Caco-2 (cell line): ENCODE results near the gene NUP133. TPM values are rescaled to one million over a fixed set of nuclear protein-coding genes. Genes with fewer than 3 reads are reported as not detected.

ENCODE experiments used
- BruUV-seq: library from RNA; stranded (reverse); fragments of 400-500 nt; replicated peaks from 2 replicates; lab custom pipeline; 2021; lab: Mats Ljungman, UMichigan
- CTCF ChIA-PET: fragments of 300-600 bp; sonication (Branson Sonifier 250); formaldehyde crosslinking; loops from one replicate; lab custom pipeline; 2022; ENCODE audit warnings: antibody characterized with exemption; lab: Charles Lee
- POLR2A ChIA-PET: fragments of 300-600 bp; sonication (Branson Sonifier 250); formaldehyde crosslinking; loops from one replicate; lab custom pipeline; 2022; ENCODE audit warnings: antibody characterized with exemption; lab: Charles Lee
- DNase-seq, 2 experiments: peaks; one replicate each; pipeline versions ENCODE4 v3.0.0 to v3.0.0-alpha.2; 2020 to 2022
- H3K27me3 ChIP-seq: replicated peaks from 2 replicates; pipeline ENCODE4 v1.6.0; 2011; ENCODE audit warnings: low read length; ENCODE audit not compliant: control insufficient read depth, insufficient read depth
- H3K36me3 ChIP-seq: 2 replicates; pipeline ENCODE4 v1.5.1; 2011; ENCODE audit warnings: low read length; ENCODE audit not compliant: control insufficient read depth, insufficient read depth
- H3K4me1 ChIP-seq: fragments of 250-450 bp; sonication (Bioruptor Pico); 2 replicates; pipeline ENCODE4 v1.5.1; 2020; ENCODE audit warnings: mild to moderate bottlenecking
- H3K4me3 ChIP-seq: 2 replicates; pipeline ENCODE4 v1.5.1; 2011; ENCODE audit warnings: low read depth, mild to moderate bottlenecking, control low read depth, low read length
- H3K9me3 ChIP-seq: fragments of 250-450 bp; sonication (Bioruptor Pico); 2 replicates; pipeline ENCODE4 v1.5.1; 2020; ENCODE audit warnings: mild to moderate bottlenecking, moderate library complexity
- H3K27ac Mint-ChIP-seq: one replicate; pipeline ENCODE4 v1.8.0; 2022; ENCODE audit warnings: mixed read lengths; ENCODE audit not compliant: unreplicated experiment
- H3K27me3 Mint-ChIP-seq: one replicate; pipeline ENCODE4 v1.8.0; 2022; ENCODE audit warnings: mixed read lengths; ENCODE audit not compliant: insufficient read depth, unreplicated experiment
- H3K36me3 Mint-ChIP-seq: one replicate; pipeline ENCODE4 v1.8.0; 2022; ENCODE audit warnings: mild to moderate bottlenecking, mixed read lengths; ENCODE audit not compliant: insufficient read depth, unreplicated experiment
- H3K4me1 Mint-ChIP-seq: one replicate; pipeline ENCODE4 v1.8.0; 2022; ENCODE audit warnings: low read depth, mixed read lengths; ENCODE audit not compliant: unreplicated experiment
- H3K4me3 Mint-ChIP-seq: one replicate; pipeline ENCODE4 v1.8.0; 2022; ENCODE audit warnings: mild to moderate bottlenecking, moderate library complexity, mixed read lengths; ENCODE audit not compliant: unreplicated experiment
- H3K9me3 Mint-ChIP-seq: one replicate; pipeline ENCODE4 v1.8.0; 2022; ENCODE audit warnings: mixed read lengths; ENCODE audit not compliant: unreplicated experiment
- CTCF ChIP-seq, 2 experiments: fragments of 200-600 bp in 1 of 2; IDR thresholded peaks; 1 replicate in 1 of 2; 2 replicates in 1 of 2; pipeline versions ENCODE4 v1.5.1 to v1.8.0; 2011 to 2022; ENCODE audit warnings: antibody characterized with exemption in 1 of 2, control low read depth in 1 of 2, inconsistent platforms in 1 of 2, low read depth in 1 of 2, low read length in 1 of 2, mild to moderate bottlenecking in 1 of 2, moderate library complexity in 1 of 2; ENCODE audit not compliant: insufficient read depth in 1 of 2, severe bottlenecking in 1 of 2, unreplicated experiment in 1 of 2
- intact Hi-C: fragments of 100-400 bp; cut with micrococcal nuclease; formaldehyde crosslinking; loops from one replicate; pipeline ENCODE4 v1.10.0; 2022; ENCODE audit not compliant: unreplicated experiment
- total RNA-seq: library from RNA; stranded (reverse); gene quantifications from 2 replicates; pipeline ENCODE4 v1.2.3, GENCODE V29; 2022

Gene NUP133
- total RNA-seq, 1 experiment from 2014 or later = 54.5 TPM

GRCh38 chr1:229412056-229412455, 96.1 kb downstream of the NUP133 start:
- ChIA-PET CTCF (no interaction called here), POLR2A (no interaction called here)
- Histone ChIP-seq H3K4me3 (no peak overlapping the region), H3K4me1 (peaks cover 15% of the 10 kb centered on the region), H3K9me3 (no peaks in the 10 kb centered on the region), H3K27me3 (no peaks in the 10 kb centered on the region), H3K36me3 (no peaks in the 10 kb centered on the region)
- no peak overlapping the region for H3K4me3 Mint-ChIP-seq
- peaks cover 3% of the 10 kb centered on the region for H3K27me3 Mint-ChIP-seq
- H3K9me3 Mint-ChIP-seq = no peaks in the 10 kb centered on the region
- peaks cover 14% of the 10 kb centered on the region for H3K4me1 Mint-ChIP-seq
- no peak overlapping the region for H3K27ac Mint-ChIP-seq
- no peak for DNase-seq
- intact Hi-C loops = no loop called here
- BruUV-seq = no TSS peak
- peaks cover 4% of the 10 kb centered on the region for H3K36me3 Mint-ChIP-seq
- no peak for TF ChIP-seq CTCF (IDR thresholded peaks at IDR 0.05; ENCODE audit: insufficient read depth in 1 of 2, low read depth in 1 of 2, low read length in 1 of 2, severe bottlenecking in 1 of 2, unreplicated experiment in 1 of 2)

GRCh38 chr1:229411434-229412055, 96.6 kb downstream of the NUP133 start:
- no TSS peak for BruUV-seq

GRCh38 chr1:229410692-229411433, 97.3 kb downstream of the NUP133 start:
- no TSS peak for BruUV-seq
- Mint-ChIP-seq H3K4me3 (no peak overlapping the region), H3K9me3 (no peaks in the 10 kb centered on the region), H3K36me3 (peaks cover 4% of the 10 kb centered on the region), H3K27me3 (peaks cover 3% of the 10 kb centered on the region), H3K27ac (no peak overlapping the region), H3K4me1 (peaks cover 14% of the 10 kb centered on the region)
- no peak overlapping the region for H3K4me3 ChIP-seq
- ChIA-PET CTCF (interaction anchor here (1.5 kb wide), 1 partner anchor 10 kb away, joined by 6 read pairs; no protein-coding TSS in a partner anchor), POLR2A (no interaction called here)
- DNase-seq = no peak
- H3K36me3 ChIP-seq = no peaks in the 10 kb centered on the region
- no peak for TF ChIP-seq CTCF (IDR thresholded peaks at IDR 0.05; ENCODE audit: insufficient read depth in 1 of 2, low read depth in 1 of 2, low read length in 1 of 2, severe bottlenecking in 1 of 2, unreplicated experiment in 1 of 2)
- intact Hi-C loops = no loop called here
- no peaks in the 10 kb centered on the region for H3K9me3 ChIP-seq
- H3K27me3 ChIP-seq = no peaks in the 10 kb centered on the region
- H3K4me1 ChIP-seq = peaks cover 15% of the 10 kb centered on the region

More at GRCh38 chr1:229411434-229412055, 96.6 kb downstream of the NUP133 start:
- Mint-ChIP-seq H3K36me3 (peaks cover 4% of the 10 kb centered on the region), H3K4me1 (peaks cover 14% of the 10 kb centered on the region), H3K4me3 (no peak overlapping the region), H3K27me3 (peaks cover 3% of the 10 kb centered on the region), H3K9me3 (no peaks in the 10 kb centered on the region), H3K27ac (no peak overlapping the region)
- Histone ChIP-seq H3K9me3 (no peaks in the 10 kb centered on the region), H3K36me3 (no peaks in the 10 kb centered on the region), H3K4me3 (no peak overlapping the region), H3K27me3 (no peaks in the 10 kb centered on the region), H3K4me1 (peaks cover 15% of the 10 kb centered on the region)
- no peak for TF ChIP-seq CTCF (IDR thresholded peaks at IDR 0.05; ENCODE audit: insufficient read depth in 1 of 2, low read depth in 1 of 2, low read length in 1 of 2, severe bottlenecking in 1 of 2, unreplicated experiment in 1 of 2)
- CTCF ChIA-PET = no interaction called here
- intact Hi-C loops = no loop called here
- DNase-seq = no peak
- POLR2A ChIA-PET = no interaction called here
